ENCODE results near the gene PCNT. TPM values are rescaled to one million over a fixed set of nuclear protein-coding genes. Genes with fewer than 3 reads are reported as not detected.
A peak's percentile ranks its signal among the peaks of the same experiment; 100 is the strongest.
"Not testable (repeated sequence)": the region's sequence is repeated elsewhere in the genome, so short reads cannot be mapped to it uniquely, and the experiment has no call there.

The PCNT gene
- total RNA-seq, 3 donors from 2014 or later (not counting 1 experiment from before 2014, with no cell fraction given): 83.6 to 94.9 (median 84.0) TPM

DNA sequence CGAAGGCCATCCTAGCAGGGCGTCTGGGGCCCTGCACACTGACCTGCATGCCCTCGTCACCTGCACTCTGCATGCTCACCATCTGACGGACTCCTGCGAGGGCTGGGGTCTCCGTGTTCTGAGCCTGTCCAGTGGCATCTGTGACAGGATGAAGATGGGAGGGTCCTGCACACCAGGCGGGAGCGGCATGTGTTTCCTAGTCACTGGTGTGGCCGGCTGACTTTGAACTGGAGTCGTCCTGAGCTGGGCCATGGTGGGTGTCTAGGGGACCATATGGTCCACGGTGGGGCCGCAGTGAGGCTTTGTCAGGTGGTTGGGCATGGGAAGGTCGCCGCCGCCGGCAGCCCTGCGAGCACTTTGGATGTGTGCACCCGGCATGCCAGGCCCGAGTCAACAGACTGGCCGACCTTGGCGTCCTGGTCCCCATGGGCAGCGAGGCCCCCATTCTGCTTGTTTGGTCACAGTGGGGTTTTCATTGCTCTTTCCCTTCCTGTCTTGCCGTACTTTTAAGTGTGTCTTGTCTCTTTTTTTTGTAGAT, 118.1 kb downstream of the PCNT start:
- H3K4me3 Mint-ChIP-seq: no peak overlapping the region
- no peak for DNase-seq
- Histone ChIP-seq H3K27ac (ENCODE audit: low read length) (no peak overlapping the region), H3K4me3 (ENCODE audit: low read length) (no peak overlapping the region), H3K4me1 (ENCODE audit: control insufficient read depth, insufficient read depth, low read length) (peaks cover 6% of the 10 kb centered on the region), H3K36me3 (ENCODE audit: control insufficient read depth, insufficient read depth, low read length) (peaks cover 47% of the 10 kb centered on the region), H3K27me3 (ENCODE audit: control insufficient read depth, insufficient read depth, low read length) (no peaks in the 10 kb centered on the region), H3K9me3 (ENCODE audit: control insufficient read depth, insufficient read depth, low read length) (no peaks in the 10 kb centered on the region)
- H3K27ac Mint-ChIP-seq: no peak overlapping the region
- 96% methylated on average over 23 of the region's 23 CpGs for WGBS (ENCODE audit: insufficient coverage)
- H3K9me3 Mint-ChIP-seq: no peaks in the 10 kb centered on the region
- H3K27me3 Mint-ChIP-seq (ENCODE audit: low read depth in 2 of 2): no peaks in the 10 kb centered on the region
- H3K4me1 Mint-ChIP-seq: peaks cover 4 to 7% of the 10 kb centered on the region in 2 donors
- ATAC-seq: no peak
- no peaks in the 10 kb centered on the region for H3K36me3 Mint-ChIP-seq
- no peak for TF ChIP-seq CTCF (IDR thresholded peaks at IDR 0.05)
- intact Hi-C loops (cut with micrococcal nuclease): no loop called here

GRCh38 chr21:46442938-46443337, 119.0 kb downstream of the PCNT start:
- TF ChIP-seq CTCF (IDR thresholded peaks at IDR 0.05): no peak
- Mint-ChIP-seq H3K36me3 (no peaks in the 10 kb centered on the region), H3K27me3 (ENCODE audit: low read depth in 2 of 2) (no peaks in the 10 kb centered on the region), H3K9me3 (no peaks in the 10 kb centered on the region), H3K27ac (no peak overlapping the region), H3K4me3 (no peak overlapping the region), H3K4me1 (peaks cover 5 to 7% of the 10 kb centered on the region in 2 donors)
- 78% methylated on average over 15 of the region's 15 CpGs for WGBS (ENCODE audit: insufficient coverage)
- Histone ChIP-seq H3K4me3 (ENCODE audit: low read length) (no peak overlapping the region), H3K27me3 (ENCODE audit: control insufficient read depth, insufficient read depth, low read length) (no peaks in the 10 kb centered on the region), H3K27ac (ENCODE audit: low read length) (no peak overlapping the region), H3K4me1 (ENCODE audit: control insufficient read depth, insufficient read depth, low read length) (no peaks in the 10 kb centered on the region), H3K36me3 (ENCODE audit: control insufficient read depth, insufficient read depth, low read length) (peaks cover 43% of the 10 kb centered on the region), H3K9me3 (ENCODE audit: control insufficient read depth, insufficient read depth, low read length) (peaks cover 5% of the 10 kb centered on the region)
- ATAC-seq (no peak), DNase-seq (no peak)
- intact Hi-C loops (cut with micrococcal nuclease): no loop called here

- intact Hi-C loops (cut with micrococcal nuclease): no loop called here
- peak overlapping the region; percentile 39 to 53 for H3K27ac Mint-ChIP-seq
- peaks cover 5 to 7% of the 10 kb centered on the region in 2 donors for H3K4me1 Mint-ChIP-seq
- no peak overlapping the region for H3K4me3 Mint-ChIP-seq
- H3K9me3 Mint-ChIP-seq: peaks cover 3 to 5% of the 10 kb centered on the region in 2 donors
- ATAC-seq (no peak), DNase-seq (no peak)
- Histone ChIP-seq H3K27me3 (ENCODE audit: control insufficient read depth, insufficient read depth, low read length) (no peaks in the 10 kb centered on the region), H3K36me3 (ENCODE audit: control insufficient read depth, insufficient read depth, low read length) (peaks cover 37% of the 10 kb centered on the region), H3K4me1 (ENCODE audit: control insufficient read depth, insufficient read depth, low read length) (no peaks in the 10 kb centered on the region), H3K9me3 (ENCODE audit: control insufficient read depth, insufficient read depth, low read length) (peaks cover 14% of the 10 kb centered on the region), H3K27ac (ENCODE audit: low read length) (no peak overlapping the region), H3K4me3 (ENCODE audit: low read length) (no peak overlapping the region)
- H3K27me3 Mint-ChIP-seq (ENCODE audit: low read depth in 2 of 2): no peaks in the 10 kb centered on the region
- TF ChIP-seq CTCF (IDR thresholded peaks at IDR 0.05): no peak
- WGBS (ENCODE audit: insufficient coverage): 89% methylated on average over 8 of the region's 8 CpGs
- peaks cover 8% of the 10 kb centered on the region for H3K36me3 Mint-ChIP-seq
Measured at GRCh38 chr21:46443910-46444309, 120.0 kb downstream of the PCNT start.

GRCh38 chr21:46448108-46448507, 124.2 kb downstream of the PCNT start:
- no peak overlapping the region for H3K27ac ChIP-seq (ENCODE audit: low read length)
- peaks cover 23% of the 10 kb centered on the region for H3K9me3 ChIP-seq (ENCODE audit: control insufficient read depth, insufficient read depth, low read length)
- H3K4me3 ChIP-seq (ENCODE audit: low read length): no peak overlapping the region
- no peak for TF ChIP-seq CTCF (IDR thresholded peaks at IDR 0.05)
- WGBS (ENCODE audit: insufficient coverage): 94% methylated on average over 5 of the region's 5 CpGs
- Mint-ChIP-seq H3K4me1 (peaks cover 26 to 31% of the 10 kb centered on the region in 2 donors), H3K4me3 (no peak overlapping the region), H3K9me3 (peaks cover 3 to 5% of the 10 kb centered on the region in 2 donors), H3K27me3 (ENCODE audit: low read depth in 2 of 2) (no peaks in the 10 kb centered on the region), H3K27ac (peak overlapping the region in 1 of 2 donors; percentile 34), H3K36me3 (peaks cover 8% of the 10 kb centered on the region)
- ATAC-seq (no peak), DNase-seq (no peak)
- H3K4me1 ChIP-seq (ENCODE audit: control insufficient read depth, insufficient read depth, low read length): no peaks in the 10 kb centered on the region
- intact Hi-C loops (cut with micrococcal nuclease): no loop called here
- no peaks in the 10 kb centered on the region for H3K27me3 ChIP-seq (ENCODE audit: control insufficient read depth, insufficient read depth, low read length)
- peaks cover 4% of the 10 kb centered on the region for H3K36me3 ChIP-seq (ENCODE audit: control insufficient read depth, insufficient read depth, low read length)

DNA sequence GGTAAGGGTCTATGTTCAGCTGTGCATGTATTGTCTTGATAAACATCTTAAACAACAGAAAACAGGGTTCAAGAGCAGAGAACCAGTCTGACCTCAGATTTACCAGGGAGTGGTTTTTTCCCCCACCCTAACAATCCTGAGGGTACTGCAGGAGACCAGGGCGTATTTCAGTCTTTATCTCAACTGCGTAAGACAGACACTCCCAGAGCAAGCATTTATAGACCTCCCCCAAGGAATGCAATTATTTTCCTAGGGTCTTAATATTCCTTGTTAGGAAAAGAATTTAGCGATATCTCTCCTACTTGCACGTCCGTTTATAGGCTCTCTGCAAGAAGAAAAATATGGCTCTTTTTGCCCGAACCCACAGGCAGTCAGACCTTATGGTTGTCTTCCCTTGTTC, 124.9 kb downstream of the PCNT start:
- H3K4me1 ChIP-seq (ENCODE audit: control insufficient read depth, insufficient read depth, low read length); H3K36me3 Mint-ChIP-seq; H3K27ac Mint-ChIP-seq: not testable (repeated sequence)

More for the DNA sequence above, 124.9 kb downstream of the PCNT start:
- H3K27me3 Mint-ChIP-seq (ENCODE audit: low read depth in 2 of 2); H3K36me3 ChIP-seq (ENCODE audit: control insufficient read depth, insufficient read depth, low read length); DNase-seq; intact Hi-C loops (cut with micrococcal nuclease); ATAC-seq; H3K9me3 Mint-ChIP-seq; H3K27me3 ChIP-seq (ENCODE audit: control insufficient read depth, insufficient read depth, low read length); H3K27ac ChIP-seq (ENCODE audit: low read length); H3K4me3 ChIP-seq (ENCODE audit: low read length); H3K4me3 Mint-ChIP-seq: not testable (repeated sequence)
- WGBS (ENCODE audit: insufficient coverage): 100% methylated on average over 4 of the region's 6 CpGs
- H3K9me3 ChIP-seq (ENCODE audit: control insufficient read depth, insufficient read depth, low read length): peaks cover 23% of the 10 kb centered on the region
- H3K4me1 Mint-ChIP-seq: peaks cover 26 to 31% of the 10 kb centered on the region in 2 donors

All from natural killer cell (primary cell).